NCI-H345 treated with DMSO at 0.1 percent for 48 hours (cell line): ENCODE results near the gene CSNK1D.
"Not testable (repeated sequence)": the region's sequence is repeated elsewhere in the genome, so short reads cannot be mapped to it uniquely, and the experiment has no call there.

Experiments
- DNase-seq: peaks from one replicate; lab custom pipeline; 2025; ENCODE audit not compliant: unreplicated experiment; lab: John Stamatoyannopoulos, UW

CSNK1D gene

DNA sequence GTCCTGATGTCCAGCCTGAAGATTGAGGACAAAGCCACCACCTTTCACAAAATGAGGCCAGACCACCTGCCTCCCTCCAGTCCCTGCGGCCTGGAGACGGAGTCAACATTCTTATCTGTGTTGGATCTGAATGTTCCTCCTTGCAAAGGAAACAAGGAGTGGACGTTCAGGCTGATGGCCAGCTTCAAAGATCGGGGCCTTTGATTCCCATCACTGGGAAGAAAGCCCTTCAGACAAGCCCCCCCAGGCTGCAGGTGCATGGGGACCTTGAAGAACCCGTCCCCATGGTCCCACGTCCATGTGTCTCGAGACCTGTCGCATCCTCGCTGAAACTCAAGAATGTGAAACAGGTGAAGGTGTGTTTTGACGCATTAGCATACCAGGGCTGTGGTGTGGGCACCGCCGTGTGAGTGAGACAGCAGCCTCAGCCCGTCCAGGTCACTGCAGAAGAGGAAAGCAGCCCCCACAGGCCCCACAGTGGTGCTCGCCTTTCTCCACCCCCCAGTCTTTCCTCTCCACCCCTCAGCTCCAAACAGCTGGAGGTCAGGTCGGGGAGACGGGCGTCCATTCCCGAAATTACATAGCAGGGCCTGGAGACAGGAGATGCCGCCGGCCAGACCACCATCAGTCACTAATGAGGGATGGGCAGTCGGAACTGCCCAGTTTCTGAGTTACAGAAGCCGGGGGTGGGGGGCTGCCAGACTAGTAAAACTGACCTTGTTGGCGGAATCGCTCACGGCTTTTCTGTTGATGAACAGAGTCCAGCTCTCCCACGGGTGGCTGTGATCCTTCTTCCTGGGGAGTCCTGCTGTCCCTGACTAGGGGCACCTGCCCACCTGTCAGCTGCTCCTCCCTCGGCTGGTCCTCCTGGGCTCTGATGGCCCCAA lies 877 bp upstream of the CSNK1D start:
- no peak for DNase-seq

GRCh38 chr17:82272495-82273326 lies 789 bp downstream of the CSNK1D start:
- no peak for DNase-seq

DNA sequence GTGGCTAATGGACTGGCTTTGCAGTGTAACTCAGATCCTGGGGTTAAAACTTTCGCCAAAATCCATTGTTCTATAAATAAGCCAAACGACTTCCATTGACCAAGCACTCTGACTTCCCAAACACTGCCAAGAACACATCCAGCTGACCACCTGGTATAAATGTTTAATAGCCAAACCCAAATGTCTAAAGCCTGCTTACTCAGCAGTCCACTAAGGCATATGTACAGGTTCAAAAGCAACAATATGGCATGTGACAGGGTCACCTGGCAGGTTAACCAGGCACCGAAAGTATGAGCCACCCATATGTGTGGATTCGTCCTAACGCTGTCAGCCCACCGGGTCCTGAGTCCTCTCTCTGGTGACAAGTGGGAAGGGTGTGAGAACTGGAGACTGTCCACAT lies 2.1 kb downstream of the CSNK1D start:
- no peak for DNase-seq

DNA sequence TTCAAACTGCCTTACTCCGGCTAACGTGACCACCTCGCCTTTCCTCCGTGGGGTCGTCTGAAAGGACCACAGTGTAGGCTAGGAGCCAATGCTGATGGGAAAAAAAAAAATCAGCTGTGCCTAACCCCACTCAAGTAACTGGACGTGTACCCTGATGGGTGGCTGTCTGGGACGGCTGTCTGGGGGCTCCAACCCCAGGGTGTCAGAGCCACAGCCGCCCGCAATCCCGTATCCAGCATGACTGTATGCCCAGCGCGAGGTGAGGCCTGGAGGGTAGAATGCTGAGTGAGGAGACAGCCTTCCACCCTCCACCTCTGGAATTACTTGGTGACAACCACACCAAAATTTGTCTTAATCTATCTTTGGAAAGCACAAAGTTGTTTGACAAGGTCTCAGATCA lies 2.8 kb downstream of the CSNK1D start:
- no peak for DNase-seq

GRCh38 chr17:82269882-82270500 lies 3.5 kb downstream of the CSNK1D start:
- DNase-seq: no peak

GRCh38 chr17:82269138-82269881 lies 4.2 kb downstream of the CSNK1D start:
- DNase-seq: no peak

- no peak for DNase-seq
These were observed 5.7 kb downstream of the CSNK1D start for GRCh38 chr17:82267575-82268379.

DNA sequence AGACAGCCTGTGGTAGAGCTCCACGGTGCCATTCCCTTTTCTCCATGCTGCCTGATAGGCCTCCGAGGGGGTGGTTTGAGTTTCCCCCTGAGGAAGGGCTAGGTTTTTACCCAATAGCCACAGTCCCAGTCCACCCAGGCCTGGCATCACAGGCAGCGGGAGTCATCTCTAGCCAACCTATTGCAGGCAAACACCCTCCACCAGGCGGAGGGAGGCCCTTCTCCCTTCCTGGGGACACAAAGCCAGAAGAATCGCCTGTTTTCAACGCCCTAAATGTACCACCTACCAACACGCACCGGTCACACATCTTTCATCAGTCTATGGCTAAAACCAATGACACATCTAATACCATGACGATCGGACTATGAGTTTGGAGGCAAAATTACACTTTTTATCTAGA lies 7.4 kb downstream of the CSNK1D start:
- DNase-seq: no peak

GRCh38 chr17:82263641-82264040 lies 9.9 kb downstream of the CSNK1D start:
- no peak for DNase-seq

DNA sequence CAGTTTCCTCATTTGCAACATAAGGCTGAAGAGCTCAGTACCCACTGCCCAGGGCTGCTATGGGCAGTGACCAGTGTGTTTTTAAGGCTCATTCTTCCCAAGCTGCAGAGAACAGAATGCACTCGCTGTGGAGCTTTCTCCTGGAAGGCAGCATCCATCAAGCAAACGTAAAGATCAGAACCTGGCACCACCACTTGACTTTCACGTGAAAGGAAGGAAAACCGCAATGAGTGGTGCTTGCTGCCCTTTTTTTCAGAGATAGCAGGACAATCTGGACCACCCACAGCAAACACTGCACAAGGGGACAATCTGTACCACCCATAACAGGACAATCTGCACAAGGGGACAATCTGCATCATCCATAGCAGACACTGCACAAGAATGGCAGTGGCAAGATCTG lies 11.2 kb downstream of the CSNK1D start:
- no peak for DNase-seq

DNA sequence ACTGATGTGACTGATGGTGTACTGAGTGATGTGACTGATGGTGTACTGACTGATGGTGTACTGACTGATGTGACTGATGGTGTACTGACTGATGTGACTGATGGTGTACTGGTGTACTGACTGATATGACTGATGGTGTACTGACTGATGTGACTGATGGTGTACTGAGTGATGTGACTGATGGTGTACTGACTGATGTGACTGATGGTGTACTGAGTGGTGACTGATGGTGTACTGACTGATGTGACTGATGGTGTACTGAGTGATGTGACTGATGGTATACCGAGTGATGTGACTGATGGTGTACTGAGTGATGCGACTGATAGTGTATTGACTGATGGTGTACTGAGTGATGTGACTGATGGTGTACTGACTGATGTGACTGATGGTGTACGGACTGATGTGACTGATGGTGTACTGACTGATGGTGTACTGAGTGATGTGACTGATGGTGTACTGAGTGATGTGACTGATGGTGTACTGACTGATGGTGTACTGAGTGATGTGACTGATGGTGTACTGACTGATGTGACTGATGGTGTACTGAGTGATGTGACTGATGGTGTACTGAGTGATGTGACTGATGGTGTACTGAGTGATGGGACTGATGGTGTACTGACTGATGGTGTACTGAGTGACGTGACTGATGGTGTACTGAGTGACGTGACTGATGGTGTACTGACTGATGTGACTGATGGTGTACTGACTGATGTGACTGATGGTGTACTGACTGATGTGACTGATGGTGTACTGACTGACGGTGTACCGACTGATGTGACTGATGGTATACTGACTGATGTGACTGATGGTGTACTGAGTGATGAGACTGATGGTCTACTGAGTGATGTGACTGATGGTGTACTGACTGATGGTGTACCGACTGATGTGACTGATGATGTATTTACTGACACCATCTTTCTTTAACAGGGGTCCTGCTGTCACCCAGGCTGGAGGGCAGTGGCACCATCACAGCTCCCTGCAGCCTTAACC lies 13.2 kb downstream of the CSNK1D start:
- not testable (repeated sequence) for DNase-seq

GRCh38 chr17:82258555-82258954 lies 14.9 kb downstream of the CSNK1D start:
- DNase-seq: no peak

DNA sequence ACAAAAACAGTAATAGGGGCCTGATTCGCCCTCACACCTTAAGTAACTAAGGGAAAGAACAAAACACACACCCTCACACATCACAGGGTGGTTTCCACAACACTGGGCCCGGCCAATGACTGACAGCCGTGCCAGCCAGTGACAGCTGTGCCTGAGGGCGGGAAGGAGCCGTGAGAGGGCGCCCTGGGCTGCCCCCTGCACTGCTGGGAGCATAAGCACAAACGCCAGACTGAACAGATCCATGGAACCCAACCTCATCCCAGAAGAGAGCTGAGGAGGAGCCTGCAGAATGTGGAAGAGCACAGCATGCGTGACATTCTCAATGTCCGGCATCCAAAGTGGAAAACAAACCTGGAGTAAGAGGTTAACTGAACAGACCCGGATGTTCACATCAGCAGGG lies 16.0 kb downstream of the CSNK1D start:
- DNase-seq: no peak

DNA sequence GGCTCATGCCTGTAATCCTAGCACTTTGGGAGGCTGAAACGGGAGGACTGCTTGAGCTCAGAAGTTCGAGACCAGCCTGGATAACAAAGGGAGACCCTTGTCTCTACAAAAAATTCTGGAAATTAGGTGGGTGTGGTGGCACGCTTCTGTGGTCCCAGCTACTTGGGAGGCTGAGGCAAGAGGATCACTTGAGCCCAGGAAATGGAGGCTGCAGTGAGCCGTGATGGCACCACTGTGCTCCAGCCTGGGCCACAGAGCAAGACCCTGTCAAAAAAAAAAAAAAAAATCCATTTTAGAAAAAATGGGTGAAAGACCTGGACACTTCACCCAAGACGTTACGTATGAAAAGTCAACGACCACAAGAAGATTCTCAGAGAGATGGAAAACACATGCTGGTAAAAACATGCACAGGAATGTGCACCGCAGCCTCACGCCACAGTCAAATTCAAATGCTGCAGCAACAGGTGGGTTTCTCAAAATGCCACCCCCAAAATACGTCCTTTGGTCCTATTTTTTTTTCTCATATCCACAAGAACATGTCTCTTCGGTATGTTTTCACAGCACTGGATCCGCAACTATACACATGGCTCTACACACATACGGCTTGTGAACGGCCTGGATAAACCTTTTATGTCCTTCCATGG lies 17.1 kb downstream of the CSNK1D start:
- DNase-seq: no peak

DNA sequence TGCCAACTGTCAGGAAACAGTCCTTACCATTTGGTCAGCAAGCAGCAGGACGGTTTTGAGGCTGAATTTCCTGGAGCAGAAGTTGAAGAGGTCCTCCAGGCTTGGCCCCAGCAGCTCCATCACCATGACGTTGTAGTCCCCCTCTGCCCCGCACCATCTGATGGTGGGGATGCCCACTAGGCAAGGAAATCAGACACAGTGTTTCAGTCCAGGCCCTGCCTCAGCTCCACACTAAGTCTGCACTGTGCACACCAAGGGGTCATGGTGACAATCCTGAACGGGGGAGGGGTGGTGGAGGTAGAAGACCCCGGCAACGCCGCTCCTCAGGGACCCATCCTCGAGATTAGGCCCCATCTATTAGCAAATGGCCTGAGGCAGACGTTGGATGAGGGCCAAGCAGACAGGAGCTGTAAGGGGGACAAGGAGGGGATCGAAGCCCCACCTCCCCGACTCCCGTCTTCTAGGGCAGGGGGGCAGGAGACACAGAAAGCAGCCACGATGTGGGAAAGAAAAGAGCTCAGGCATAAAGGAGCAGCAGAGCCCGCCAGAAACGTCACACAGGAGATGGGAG lies 18.0 kb downstream of the CSNK1D start:
- no peak for DNase-seq

DNA sequence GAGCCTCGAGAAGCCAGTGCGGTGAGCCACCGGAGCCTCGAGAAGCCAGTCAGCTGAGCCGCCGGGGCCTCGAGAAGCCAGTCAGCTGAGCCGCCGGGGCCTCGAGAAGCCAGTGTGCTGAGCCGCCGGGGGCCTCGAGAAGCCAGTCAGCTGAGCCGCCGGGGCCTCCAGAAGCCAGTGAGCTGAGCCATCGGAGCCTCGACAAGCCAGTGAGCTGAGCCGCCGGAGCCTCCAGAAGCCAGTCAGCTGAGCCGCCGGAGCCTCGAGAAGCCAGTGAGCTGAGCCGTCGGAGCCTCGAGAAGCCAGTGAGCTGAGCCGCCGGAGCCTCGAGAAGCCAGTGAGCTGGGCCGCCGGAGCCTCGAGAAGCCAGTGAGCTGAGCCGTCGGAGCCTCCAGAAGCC lies 18.8 kb downstream of the CSNK1D start:
- not testable (repeated sequence) for DNase-seq

GRCh38 chr17:82254096-82254495 lies 19.4 kb downstream of the CSNK1D start:
- not testable (repeated sequence) for DNase-seq

DNA sequence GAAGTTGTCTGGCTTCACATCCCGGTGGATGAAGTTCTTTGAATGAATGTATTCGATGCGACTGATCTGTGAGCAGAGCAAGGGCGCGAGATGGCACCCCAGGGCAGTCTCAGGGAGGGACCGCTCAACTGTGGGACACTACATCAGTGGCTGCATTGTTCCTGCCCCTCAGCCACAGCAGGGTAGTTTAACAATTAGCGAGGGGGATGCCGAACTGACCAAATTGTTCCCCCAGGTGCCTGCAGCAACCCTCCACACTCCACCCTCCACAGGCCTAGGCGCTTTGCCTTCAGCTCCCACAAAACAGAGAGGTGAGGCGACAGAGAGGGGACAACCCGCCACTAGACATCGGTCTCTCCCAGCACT lies 20.3 kb downstream of the CSNK1D start:
- DNase-seq: no peak
